Stimulated activated CD4-positive, alpha-beta T cell treated with anti-CD3 and anti-CD28 coated beads, Interleukin-2, amount 100 ng/mL, for 24 hours (primary cell): ENCODE measurements around the gene MPO.

Experiments used
- DNase-seq, 2 donors: peaks; one replicate each; pipeline ENCODE4 v3.0.0-alpha.2; 2020

The MPO gene

GRCh38 chr17:58280480-58281217 lies at the start of gene MPO:
MPO (minus strand) TSS chr17:58280935; CDS start chr17:58280758, 177 bp downstream.
- DNase-seq: no peak

GRCh38 chr17:58329810-58330537 lies 49.2 kb upstream of the MPO start:
- DNase-seq: peak; percentile 64 to 70

- peak; percentile 89 to 91 for DNase-seq
These were observed 48.5 kb upstream of the MPO start for GRCh38 chr17:58329035-58329809.

GRCh38 chr17:58328195-58329034 lies 47.7 kb upstream of the MPO start, which contains the start of gene TSPOAP1:
TSPOAP1 (minus strand) TSS chr17:58328795; CDS start chr17:58327920, 875 bp downstream.
- peak; percentile 85 to 90 for DNase-seq

- DNase-seq: peak in 1 of 2 donors; percentile 78
These were observed 46.8 kb upstream of the MPO start for GRCh38 chr17:58327363-58328194.

GRCh38 chr17:58326609-58327362 lies 46.1 kb upstream of the MPO start:
- peak in 1 of 2 donors; percentile 37 for DNase-seq

GRCh38 chr17:58325976-58326468 lies 45.3 kb upstream of the MPO start:
- no peak for DNase-seq

- DNase-seq: no peak
These were observed 44.6 kb upstream of the MPO start for GRCh38 chr17:58325289-58325726.

GRCh38 chr17:58324409-58325288 lies 43.9 kb upstream of the MPO start:
- no peak for DNase-seq

GRCh38 chr17:58324056-58324408 lies 43.3 kb upstream of the MPO start:
- DNase-seq: no peak

- no peak for DNase-seq
These were observed 42.8 kb upstream of the MPO start for GRCh38 chr17:58323366-58324055.

GRCh38 chr17:58322581-58323185 lies 41.9 kb upstream of the MPO start:
- DNase-seq: no peak

GRCh38 chr17:58321571-58322525 lies 41.1 kb upstream of the MPO start:
- DNase-seq: no peak

- DNase-seq: no peak
These were observed 40.0 kb upstream of the MPO start for GRCh38 chr17:58320570-58321323.

- DNase-seq: no peak
These were observed 39.4 kb upstream of the MPO start for GRCh38 chr17:58320163-58320558.
